Activated CD8-positive, alpha-beta memory T cell treated with anti-CD3 and anti-CD28 coated beads, Interleukin-2, amount 50 U/mL, for 4 hours (primary cell): ENCODE results near the gene MBP.
A peak's percentile ranks its signal among the peaks of the same experiment; 100 is the strongest.

ENCODE experiments used
- DNase-seq: peaks from one replicate; pipeline ENCODE4 v3.0.0-alpha.2; 2020

Gene MBP

GRCh38 chr18:77113361-77114151 is 19.0 kb downstream of the MBP start:
- no peak for DNase-seq

GRCh38 chr18:77112747-77113092 is 19.9 kb downstream of the MBP start:
- no peak for DNase-seq

- DNase-seq: no peak
These were observed 20.4 kb downstream of the MBP start for GRCh38 chr18:77111951-77112746.

- DNase-seq: no peak
These were observed 21.1 kb downstream of the MBP start for GRCh38 chr18:77111449-77111848.

- DNase-seq: no peak
These were observed 21.6 kb downstream of the MBP start for GRCh38 chr18:77110936-77111335.

GRCh38 chr18:77110400-77110799 is 22.2 kb downstream of the MBP start:
- no peak for DNase-seq

GRCh38 chr18:77109648-77110019 is 22.9 kb downstream of the MBP start:
- DNase-seq: no peak

- no peak for DNase-seq
These were observed 23.5 kb downstream of the MBP start for GRCh38 chr18:77108821-77109647.

- DNase-seq: no peak
These were observed 24.4 kb downstream of the MBP start for GRCh38 chr18:77108001-77108692.

- no peak for DNase-seq
These were observed 25.3 kb downstream of the MBP start for GRCh38 chr18:77107292-77107691.

- peak; percentile 78 for DNase-seq
These were observed 26.3 kb downstream of the MBP start for GRCh38 chr18:77106331-77106730.

GRCh38 chr18:77105680-77106079 is 26.9 kb downstream of the MBP start:
- no peak for DNase-seq

GRCh38 chr18:77105028-77105427 is 27.6 kb downstream of the MBP start:
- no peak for DNase-seq

- no peak for DNase-seq
These were observed 28.5 kb downstream of the MBP start for GRCh38 chr18:77103991-77104531.

- DNase-seq: no peak
These were observed 29.3 kb downstream of the MBP start for GRCh38 chr18:77103187-77103850.

GRCh38 chr18:77102259-77103040 is 30.1 kb downstream of the MBP start:
- no peak for DNase-seq

GRCh38 chr18:77101410-77102258 is 30.9 kb downstream of the MBP start:
- DNase-seq: peak; percentile 43

GRCh38 chr18:77100751-77101355 is 31.7 kb downstream of the MBP start:
- DNase-seq: no peak

- peak; percentile 60 for DNase-seq
These were observed 32.9 kb downstream of the MBP start for GRCh38 chr18:77099485-77100370.
